Stimulated activated CD8-positive, alpha-beta memory T cell treated with anti-CD3 and anti-CD28 coated beads, Interleukin-4, amount 100 ng/mL, for 48 hours (primary cell): ENCODE results near the gene KANSL2.
"Not testable (repeated sequence)": the region's sequence is repeated elsewhere in the genome, so short reads cannot be mapped to it uniquely, and the experiment has no call there.

Experiments
- DNase-seq: peaks from one replicate; pipeline ENCODE4 v3.0.0-alpha.2; 2020

KANSL2 gene

GRCh38 chr12:48681710-48682532, at the start of gene KANSL2:
TSS of gene KANSL2 (minus strand) at chr12:48682238. CDS start at chr12:48681632, 606 bp downstream.
- DNase-seq: peak; percentile 97

- DNase-seq: no peak
Observed at GRCh38 chr12:48728807-48729206, 46.8 kb upstream of the KANSL2 start.

GRCh38 chr12:48720737-48721136, 38.7 kb upstream of the KANSL2 start:
- DNase-seq: not testable (repeated sequence)

GRCh38 chr12:48720171-48720570, 38.1 kb upstream of the KANSL2 start:
- DNase-seq: not testable (repeated sequence)

GRCh38 chr12:48719002-48719401, 37.0 kb upstream of the KANSL2 start:
- not testable (repeated sequence) for DNase-seq

- no peak for DNase-seq
Observed at GRCh38 chr12:48717252-48717695, 35.2 kb upstream of the KANSL2 start.

GRCh38 chr12:48716493-48717251, 34.6 kb upstream of the KANSL2 start, which contains the start of gene CCNT1:
TSS of gene CCNT1 (minus strand) at chr12:48716707. CDS start at chr12:48716675, 32 bp downstream.
- DNase-seq: peak; percentile 99

- DNase-seq: no peak
Observed at GRCh38 chr12:48716168-48716492, 34.1 kb upstream of the KANSL2 start.

GRCh38 chr12:48712209-48712608, 30.2 kb upstream of the KANSL2 start:
- no peak for DNase-seq

- DNase-seq: not testable (repeated sequence)
Observed at GRCh38 chr12:48698822-48699221, 16.8 kb upstream of the KANSL2 start.

GRCh38 chr12:48696626-48697025, 14.6 kb upstream of the KANSL2 start:
- DNase-seq: no peak

GRCh38 chr12:48695859-48696258, 13.8 kb upstream of the KANSL2 start:
- no peak for DNase-seq

- no peak for DNase-seq
Observed at GRCh38 chr12:48694038-48694437, 12.0 kb upstream of the KANSL2 start.

GRCh38 chr12:48693572-48693971, 11.5 kb upstream of the KANSL2 start:
- DNase-seq: no peak

- DNase-seq: no peak
Observed at GRCh38 chr12:48691826-48692487, 9.9 kb upstream of the KANSL2 start.

GRCh38 chr12:48690990-48691389, 9.0 kb upstream of the KANSL2 start:
- no peak for DNase-seq

- DNase-seq: no peak
Observed at GRCh38 chr12:48690436-48690835, 8.4 kb upstream of the KANSL2 start.

GRCh38 chr12:48688836-48689235, 6.8 kb upstream of the KANSL2 start:
- DNase-seq: no peak

- DNase-seq: no peak
Observed at GRCh38 chr12:48687592-48687991, 5.6 kb upstream of the KANSL2 start.

GRCh38 chr12:48686615-48687334, 4.7 kb upstream of the KANSL2 start:
- DNase-seq: no peak

GRCh38 chr12:48686037-48686595, 4.1 kb upstream of the KANSL2 start:
- no peak for DNase-seq

- DNase-seq: no peak
Observed at GRCh38 chr12:48683534-48683933, 1.5 kb upstream of the KANSL2 start.
